UCSD-AML1 (cell line): ENCODE data around the gene KIF3A.

Experiments
- DNase-seq: peaks from one replicate; lab custom pipeline; 2025; ENCODE audit not compliant: unreplicated experiment; lab: John Stamatoyannopoulos, UW

The KIF3A gene

DNA sequence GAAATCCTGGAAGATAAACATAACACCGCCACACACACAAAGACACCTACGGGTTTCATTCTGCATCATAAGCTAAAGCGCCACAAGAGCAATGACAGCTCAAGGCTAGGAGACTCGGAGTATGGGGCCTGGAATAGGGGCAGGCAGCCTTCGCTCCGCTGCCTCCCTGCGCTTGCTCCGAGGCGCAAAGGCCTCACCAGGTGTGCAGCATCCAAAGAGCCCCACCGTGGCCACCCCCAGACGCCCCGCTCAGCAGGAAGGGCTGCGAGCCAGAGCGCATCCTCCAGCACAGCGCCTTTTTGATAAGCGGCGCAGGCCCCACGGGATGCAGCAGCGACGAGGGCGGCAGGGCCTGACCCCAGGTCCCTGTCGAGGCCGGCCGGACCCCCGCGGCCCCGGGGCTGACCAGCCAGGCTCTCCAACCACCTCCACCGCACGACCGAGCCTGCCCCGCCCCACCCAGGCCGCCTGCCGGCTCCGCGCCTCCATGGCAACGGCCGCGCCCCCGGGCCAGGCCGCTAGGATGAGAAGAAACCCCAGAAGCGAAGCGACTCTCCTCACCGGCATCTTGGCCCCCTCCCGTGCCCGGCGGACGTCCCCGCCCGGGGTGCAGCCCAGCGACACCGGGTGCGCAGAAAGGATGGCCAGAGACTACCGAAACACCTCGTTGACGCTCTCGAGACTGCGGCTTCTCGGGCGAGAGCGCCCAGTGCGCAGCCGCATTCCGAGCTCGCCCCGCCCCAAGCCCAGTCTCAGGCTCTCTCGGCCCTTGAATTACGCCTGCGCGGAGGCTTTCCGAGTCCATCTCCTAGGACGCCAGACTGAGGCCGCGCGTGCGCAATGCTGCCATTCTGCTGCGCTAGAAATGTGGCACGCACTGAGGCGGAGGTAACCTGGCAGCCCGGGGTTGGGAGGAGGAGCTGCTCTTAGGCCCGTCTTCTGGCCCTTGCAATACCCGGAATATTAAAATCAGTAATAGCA, at the start of gene KIF3A:
Gene KIF3A (minus strand): TSS at position 694 of the 981 bp plus-strand sequence. CDS start 127 bp downstream, at position 567.
- peak; percentile 97 for DNase-seq

DNA sequence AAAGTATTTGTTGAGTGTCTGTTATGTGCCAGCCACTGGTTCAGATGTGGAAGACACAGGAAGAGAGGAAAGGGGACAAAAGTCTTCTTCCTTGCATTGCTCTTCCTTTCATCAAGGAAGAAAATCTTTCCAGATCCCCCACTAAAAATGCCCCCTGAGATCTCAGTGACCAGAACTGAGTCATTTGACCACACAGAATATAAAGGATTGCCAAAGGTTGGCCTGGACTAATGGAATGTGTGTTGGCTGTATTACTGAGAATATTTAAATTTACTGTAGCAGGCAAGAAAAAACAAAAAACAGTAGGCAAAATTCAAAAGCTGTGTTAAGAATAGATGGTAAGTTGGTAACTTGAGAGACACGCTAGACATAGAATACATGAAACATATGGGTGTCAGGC, 49.7 kb upstream of the KIF3A start:
- no peak for DNase-seq

DNA sequence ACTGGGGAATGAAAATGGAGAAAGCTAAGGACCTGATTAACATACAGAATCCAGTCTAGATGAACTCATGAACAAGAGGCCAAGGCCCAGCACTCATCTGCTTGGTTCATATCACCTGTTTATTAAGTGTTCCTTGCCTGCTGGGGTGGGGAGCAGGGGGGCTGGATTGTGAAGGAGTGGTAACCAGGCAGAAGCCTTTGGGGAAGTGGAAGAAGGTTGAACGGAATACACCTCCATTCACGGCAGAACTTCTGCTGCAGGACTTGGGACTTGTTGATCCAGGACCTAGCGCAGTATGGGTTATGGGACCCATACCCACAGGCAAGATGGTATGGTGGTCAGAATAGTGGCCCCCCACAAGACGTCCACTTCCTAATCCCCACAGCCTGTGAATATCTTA, 48.5 kb upstream of the KIF3A start:
- DNase-seq, result no peak

DNA sequence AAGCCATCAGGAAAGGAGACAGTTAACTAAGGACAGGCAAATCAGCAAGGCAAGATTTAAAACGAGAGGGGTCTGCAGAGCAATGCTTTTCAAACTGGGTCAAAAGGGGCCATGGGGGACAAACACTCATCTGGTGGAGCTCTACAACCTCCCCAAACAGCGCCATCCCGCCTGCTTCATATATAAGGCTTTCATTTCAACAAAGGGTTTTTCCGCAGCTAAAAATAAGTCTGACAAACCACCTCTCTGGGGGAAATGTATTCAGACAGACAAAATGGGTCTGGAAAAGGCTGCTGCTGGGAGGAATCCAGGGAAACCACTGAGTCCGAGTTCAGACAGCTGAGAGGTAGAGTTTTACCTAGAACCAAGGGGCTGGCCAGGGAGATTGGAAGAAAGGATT, 48.0 kb upstream of the KIF3A start:
- no peak for DNase-seq

DNA sequence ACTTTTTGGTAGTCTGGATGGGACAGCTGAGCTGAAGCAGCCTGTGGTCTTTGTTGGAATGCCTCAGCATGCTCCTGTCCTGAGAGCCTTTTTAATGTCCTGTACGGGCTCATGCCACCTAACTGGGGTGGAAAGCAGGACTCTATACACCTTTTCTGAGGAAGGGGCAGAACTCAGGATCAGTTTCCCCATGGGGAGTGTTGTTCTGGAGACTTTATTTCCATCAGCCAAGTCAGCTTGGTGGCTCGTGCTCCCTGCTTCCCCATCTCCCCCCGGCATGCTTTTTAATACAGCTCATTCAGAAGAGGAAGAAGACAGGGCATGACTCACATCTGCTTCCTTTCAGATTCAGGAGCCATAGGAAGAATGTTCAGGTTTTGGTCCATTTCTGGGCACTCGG, 44.8 kb upstream of the KIF3A start:
- DNase-seq, result peak; percentile 21

DNA sequence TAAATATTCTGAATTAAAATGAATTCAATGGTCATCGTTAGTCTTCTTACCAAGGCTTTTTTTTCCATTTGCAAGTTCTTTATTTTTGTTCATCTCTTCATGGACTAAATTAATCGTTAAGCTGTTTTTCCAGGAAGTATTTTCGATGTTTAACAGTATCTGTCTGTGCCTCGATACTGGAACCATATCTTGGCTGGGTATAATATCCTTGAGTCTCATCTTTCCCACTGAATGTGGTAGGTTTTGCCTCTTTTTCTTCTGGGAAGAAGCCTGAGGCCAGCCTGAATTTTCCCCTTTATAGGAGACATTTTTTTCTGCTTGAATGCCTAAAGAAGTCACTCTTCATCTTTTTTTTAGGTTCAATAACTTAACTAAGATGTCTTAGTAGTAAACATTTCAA, 43.7 kb upstream of the KIF3A start:
- no peak for DNase-seq

DNA sequence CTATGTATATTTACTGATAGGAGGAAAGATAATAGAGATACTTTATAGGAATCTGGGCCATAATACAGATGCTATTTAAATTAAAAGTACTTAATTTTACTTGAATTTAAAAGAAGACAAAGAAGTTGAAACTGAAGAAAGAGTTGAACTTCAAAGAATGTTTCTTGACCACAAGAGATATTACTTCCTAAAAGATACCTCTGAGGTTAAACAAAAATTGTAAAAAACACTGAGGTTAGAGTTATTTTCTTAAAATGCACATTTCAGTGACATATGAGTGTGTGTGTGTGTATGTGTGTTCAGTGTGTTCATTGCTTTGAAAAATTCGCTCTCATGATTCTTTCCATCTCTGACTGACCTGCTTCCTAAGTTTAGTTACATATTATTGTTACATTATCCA, 43.2 kb upstream of the KIF3A start:
- DNase-seq, result no peak

DNA sequence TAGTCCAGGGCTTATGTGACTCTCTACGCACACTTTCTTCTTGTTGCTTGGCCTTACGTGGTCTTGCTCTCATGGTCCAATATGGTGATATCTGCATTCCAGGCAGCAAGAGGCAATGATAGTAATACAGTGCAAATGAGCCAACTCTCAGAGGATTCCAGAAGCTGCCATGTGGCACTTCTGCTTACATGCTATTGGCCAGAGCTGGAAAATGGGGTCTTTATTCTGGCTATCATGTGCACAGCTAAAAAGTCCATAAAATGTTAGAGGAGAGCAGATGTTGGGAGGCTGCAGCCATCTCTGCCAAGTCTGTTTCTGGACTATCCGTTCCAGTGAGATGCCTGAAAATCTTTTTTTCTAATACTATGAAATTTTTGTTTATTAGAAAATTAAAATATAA, 42.6 kb upstream of the KIF3A start:
- no peak for DNase-seq

DNA sequence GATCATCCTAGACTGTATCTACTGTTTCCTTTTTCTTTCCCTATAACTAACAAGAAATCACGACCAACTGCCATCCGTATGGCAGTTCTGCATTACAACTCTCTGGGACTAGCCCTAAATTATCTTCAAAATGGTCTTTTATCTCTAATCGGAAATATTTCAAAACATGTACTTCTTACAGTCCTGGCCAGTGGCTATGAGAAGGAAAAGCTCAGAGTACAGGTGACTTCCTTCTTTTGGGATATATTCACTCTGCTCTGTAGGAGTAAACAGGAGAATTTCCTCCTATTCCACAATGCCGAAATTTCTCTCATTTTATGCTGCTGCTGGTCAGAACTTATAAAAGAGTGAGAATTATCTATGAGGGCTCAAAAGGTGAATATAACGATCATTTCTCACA, 41.5 kb upstream of the KIF3A start:
- DNase-seq, result no peak

DNA sequence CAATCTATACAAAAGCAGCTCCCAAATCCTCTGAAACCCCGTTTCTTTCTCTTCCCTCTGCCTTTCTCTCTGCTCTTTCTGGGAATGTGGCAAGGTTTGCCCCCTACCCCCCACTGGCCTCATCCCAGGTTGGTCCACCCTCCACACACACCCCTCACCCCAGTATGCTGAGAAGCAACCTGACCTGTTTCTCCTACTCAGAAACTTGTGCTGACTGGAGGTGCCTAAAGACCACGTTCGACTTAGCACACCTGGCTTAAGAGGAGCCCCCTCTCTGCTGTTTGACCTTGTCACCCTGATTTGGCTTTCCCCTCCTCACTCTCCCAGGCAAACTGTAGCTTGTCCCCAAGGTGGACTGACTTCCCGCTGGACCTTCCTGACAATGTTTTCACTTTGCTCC, 40.8 kb upstream of the KIF3A start:
- no peak for DNase-seq

DNA sequence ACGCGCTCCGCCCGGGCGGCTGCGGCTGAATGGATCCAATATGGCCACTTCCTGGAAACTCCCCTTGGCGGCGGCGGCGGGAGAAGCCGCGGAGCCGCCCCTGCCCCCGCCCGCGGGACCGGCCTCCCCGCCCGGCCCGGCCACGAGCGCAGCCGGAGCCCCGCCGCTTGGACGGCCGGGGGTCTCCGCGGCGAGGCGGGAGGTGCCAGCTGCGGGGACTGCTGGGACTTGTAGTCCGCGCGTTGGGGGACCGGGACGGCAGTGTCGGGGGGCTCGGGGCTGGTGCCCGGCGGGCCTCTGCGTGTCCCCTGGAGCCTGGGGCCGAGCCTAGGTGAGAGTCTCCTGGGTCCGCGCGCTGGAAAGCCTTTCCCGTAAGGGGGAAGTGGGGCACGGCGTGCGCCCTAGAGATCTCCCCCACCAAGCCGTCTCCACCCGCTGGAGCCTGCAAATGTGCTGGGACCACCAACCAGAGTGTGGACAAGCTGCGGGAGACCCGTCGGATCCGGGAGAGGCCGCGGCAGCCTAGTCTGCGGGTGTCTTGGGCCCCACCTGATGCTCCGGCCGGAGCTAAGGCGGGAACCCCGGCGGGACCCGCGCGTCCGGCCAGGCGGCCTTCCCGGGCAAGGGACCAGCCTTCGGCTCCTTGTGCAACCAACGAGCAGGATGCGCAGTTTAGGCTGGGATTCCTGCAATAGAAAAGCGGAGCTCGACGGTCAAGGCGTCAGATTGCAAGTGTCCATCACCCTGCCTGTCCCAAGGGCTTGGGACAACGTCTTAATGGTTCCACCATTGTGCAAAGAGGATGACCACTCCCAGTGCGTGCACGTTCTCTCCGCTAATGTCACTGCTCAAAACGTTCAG, 40.1 kb upstream of the KIF3A start, which contains the start of gene SEPTIN8:
Gene SEPTIN8 (minus strand): TSS at position 31 of the 861 bp plus-strand sequence. CDS start 102 bp downstream, outside the sequence.
- peak; percentile 28 for DNase-seq

DNA sequence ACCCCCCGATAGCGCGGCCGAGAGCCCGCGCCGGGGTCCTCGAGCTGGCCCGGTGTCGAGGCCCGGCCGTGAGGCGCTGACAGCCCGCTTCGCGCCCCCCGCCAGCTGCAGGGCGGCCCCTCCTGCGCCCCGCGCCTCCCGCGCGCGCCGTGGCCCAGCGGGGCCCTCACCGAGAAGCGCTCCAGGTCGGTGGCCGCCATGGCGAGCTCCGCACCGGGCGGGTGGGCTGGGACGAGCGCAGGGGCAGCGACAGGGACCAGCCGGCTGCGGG, 39.5 kb upstream of the KIF3A start:
- DNase-seq, result no peak

DNA sequence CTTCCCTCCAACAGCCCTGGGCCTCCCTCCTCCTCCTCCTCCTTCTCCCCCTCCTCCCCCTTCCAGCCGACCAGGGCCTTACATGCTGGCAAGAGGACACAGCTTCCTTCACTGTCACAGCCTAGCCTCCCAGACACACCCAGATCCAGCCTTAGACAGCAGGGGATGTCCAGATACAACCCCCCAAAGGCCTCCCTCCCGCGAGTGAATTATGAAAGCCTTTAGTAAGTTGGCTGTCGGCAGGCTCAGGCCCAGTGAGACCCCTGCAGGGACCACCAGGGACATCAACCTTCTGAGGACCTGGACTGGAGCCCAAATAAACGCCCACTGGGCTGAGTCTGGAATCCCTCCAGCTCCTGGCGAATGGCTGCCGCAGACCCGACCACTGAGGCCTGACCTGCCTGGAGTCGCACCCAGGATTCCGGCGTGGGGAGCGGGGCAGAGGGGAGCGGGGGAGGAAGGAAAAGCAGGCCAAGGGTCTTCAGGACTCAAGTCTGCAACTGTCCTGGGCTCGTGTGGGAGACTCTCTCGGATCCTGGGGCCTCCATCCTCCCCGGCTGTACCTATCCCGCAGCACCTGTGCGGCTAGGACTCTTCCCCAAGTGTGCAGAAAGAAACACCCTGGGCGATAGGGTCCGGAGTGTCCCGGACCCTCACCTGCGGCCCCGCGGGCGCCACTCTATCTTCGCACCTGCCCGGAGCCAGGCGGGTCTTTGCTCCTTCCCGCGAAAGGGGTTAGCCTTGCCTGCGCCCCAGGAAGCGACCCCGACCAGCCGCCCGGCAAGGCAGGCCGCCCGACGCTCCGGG, 39.0 kb upstream of the KIF3A start:
- DNase-seq, result no peak

DNA sequence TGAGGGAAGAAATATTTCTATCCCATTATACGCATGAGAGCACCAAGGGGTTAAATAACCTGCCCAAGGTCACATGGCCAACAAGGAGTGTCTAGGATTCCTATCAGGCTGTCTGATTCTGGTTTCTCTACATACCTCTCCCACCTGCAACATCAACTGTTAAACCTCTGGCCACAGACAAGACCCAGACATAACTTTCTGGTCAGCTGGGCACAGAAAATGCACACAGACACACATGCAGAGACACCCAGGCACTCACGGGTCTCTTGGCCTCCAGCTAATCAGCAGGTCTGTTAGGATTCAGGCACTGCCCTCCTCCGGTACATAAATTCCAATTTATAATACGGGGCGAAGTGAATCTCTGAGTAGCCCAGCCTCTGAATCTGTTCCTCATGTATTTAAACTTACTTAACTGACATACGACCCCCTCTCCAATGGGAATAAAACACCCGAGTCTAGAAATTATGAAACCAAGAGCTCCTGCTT, 38.2 kb upstream of the KIF3A start:
- DNase-seq, result no peak

DNA sequence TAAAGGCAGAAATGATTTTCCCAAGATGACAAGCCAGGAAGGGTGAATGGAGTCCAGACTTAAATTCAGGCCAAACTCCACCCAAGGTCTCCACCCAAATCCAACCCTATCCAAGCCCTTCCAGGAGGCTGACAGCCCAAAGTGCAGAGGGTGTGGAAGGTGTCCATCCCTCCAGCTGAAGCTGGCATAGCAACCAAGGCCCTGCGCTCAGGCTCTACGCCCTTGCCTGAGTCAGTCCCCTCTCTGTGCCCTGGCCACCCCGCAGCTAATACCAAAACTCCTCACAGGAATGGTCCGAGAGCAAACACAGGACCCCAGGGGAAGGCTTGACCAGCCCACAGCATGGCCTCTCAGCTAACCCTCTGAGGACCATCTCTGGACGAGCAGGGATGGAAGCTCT, 37.5 kb upstream of the KIF3A start:
- DNase-seq, result no peak

DNA sequence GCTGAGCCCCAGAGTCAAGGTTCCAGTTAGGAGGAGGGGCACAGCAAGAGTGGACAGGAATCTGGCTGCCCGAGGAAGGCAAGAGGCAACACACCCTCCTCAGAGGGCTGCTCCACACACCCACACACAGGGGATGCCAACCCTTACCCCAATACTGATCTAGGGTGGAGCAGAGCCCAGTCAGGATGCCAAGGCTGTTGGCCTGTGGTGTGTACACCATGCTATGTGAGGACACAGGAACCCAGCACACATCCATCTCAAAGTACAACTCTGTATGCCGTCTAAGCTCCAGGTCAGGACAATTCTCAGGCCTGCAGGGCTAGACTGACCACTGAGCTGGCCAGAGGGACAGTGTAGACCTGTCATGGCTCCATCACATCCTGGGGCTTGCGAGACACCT, 37.1 kb upstream of the KIF3A start:
- no peak for DNase-seq

DNA sequence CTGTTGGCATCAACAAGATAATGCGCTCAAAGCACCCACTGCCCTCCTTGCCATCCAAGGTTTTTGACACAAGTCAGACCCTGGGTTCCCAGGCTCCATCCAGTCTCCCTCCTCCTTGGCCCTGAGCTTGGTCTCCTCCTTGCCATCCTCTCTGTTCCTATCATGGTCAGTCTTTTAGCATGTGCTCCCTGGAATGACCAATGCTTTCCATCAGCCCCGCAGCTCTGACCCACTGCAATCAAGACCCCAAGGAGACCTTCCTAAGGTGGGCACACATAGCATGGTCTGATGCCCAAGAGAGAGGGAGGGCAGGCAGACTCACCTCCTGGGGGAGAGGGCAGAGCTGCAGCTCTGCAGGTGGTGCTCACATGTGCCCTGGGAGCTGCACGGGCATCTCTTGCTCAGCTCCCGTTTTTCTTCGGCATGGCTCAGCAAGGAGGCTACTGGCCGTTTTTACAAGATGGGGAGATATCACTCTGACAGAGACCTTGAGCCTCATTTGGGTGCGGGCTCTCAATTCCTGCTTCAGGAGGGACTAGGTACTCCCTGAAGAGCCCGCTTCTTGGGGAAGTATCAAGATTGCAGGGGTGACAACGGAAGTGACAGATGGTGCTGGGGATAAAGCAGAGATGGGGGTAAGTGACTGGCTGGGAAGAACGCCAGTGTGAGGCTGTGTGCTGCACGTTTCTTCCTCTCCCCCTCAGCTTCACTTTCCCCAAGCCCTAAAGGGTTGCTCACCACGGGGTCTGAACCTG, 36.4 kb upstream of the KIF3A start:
- no peak for DNase-seq

DNA sequence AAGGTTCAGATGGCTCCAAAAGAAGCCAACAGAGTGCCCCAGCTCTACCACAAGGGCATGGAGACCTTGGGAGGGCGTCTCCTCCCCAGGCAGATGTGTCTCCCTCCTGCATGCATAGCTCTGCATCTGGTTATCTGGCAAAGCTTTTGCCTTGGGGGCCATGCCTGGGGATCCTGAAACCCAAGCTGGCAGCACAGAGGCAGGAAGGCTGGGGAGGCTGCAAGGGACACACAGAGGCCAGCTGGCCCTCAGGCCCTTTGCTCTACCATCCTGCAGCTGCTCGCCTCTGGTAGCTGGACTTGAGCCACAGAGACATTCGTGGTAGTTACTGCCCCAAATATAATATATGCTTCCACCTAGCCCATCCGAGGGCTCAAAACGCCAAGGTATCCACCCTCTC, 35.8 kb upstream of the KIF3A start:
- no peak for DNase-seq

DNA sequence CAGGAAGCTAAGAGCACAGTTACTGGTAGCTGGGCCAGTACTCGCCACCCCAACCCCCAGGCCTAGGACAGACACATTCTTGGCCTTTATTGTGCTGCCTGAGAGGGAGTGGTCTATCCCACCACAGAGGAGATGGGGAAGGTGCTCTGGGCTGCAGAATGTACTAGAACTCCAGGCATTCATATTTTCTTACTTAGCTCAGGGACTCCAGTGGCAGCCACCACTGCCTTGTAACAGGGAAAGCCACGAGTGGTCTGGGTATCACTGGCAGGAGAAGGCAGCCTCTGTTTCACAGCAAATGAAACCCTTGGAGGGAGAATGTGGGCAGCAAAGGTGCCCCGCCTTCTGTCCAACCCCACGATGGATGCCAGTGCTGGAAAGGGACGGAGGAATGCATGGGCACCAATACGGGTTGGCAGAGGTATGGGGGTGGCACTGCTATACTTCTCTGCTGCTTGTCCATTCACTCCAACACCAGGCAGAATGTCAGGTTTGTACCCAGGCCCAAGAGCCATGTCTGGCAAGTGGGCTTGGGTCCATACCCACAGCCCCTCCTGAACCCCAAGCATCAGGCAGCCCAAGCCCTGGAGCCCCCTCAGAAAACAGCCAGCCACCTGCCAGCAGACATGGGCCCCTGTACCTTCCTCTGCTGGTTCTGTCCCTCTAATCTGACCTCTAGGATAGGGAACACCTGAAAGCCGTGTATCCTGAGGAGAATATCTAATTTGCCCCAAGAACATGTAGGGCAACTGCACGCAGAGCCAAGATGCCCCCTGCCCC, 35.1 kb upstream of the KIF3A start:
- no peak for DNase-seq
